Measurements from ENCODE around the gene RIN1. TPM values are rescaled to one million over a fixed set of nuclear protein-coding genes. Genes with fewer than 3 reads are reported as not detected.

RIN1 gene
- total and polyA plus RNA-seq, 2 donors (not counting 1 experiment from before 2014, with no cell fraction given), result 0.72 to 1.7 TPM

DNA sequence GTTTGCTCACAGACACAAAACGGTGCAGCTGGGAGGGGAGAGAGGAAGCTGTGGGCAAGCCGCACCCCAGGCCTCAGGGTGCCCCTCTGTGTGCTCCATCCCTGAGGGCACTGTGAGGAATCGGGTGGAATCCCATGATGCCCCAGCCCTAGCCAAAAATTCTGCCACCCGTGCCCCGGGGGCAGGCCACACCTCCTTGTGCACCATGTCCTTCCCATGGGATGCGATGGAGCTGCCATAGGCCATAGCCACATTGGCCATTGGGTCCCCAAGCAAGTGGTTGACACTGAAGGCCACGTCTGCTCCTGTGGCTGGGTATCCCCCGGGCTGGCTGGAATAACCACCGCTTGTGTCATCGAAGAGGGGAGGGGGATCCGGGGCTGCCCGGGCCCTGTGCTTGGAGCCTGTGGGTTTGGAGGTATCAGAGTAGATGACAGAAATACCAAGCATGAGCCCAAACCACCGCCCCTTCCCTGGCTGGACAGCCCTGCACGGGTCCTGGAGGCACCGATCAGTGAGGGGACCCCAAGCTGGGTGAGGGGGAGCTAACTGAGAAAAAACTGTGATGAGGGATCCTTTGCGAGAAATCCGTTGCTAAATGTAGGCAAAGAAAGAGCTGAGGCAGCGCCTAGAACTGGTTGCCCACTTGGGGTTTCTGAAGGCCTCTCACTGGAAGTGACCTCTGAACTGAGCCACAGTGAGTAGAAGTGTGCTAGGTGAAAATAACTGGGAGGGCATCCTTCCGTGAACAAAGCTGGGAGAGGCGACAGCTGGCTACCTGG lies 48.2 kb downstream of the RIN1 start:
- peaks cover 0 to 4% (median 0%) of the 10 kb centered on the region in 3 donors for H3K9me3 ChIP-seq (ENCODE audit: control extremely low read depth in 1 of 3, control insufficient read depth in 2 of 3, insufficient read depth in 1 of 3, low read length in 2 of 3)
- CTCF ChIA-PET, result interaction anchor here (0.6 to 2.3 kb wide), 9 partner anchors 17 to 168 kb away, joined by 3 to 13 read pairs (median 4); partner anchors contain the start of gene RAB1B
- WGBS (ENCODE audit: insufficient coverage), result 52% methylated on average over 20 of the region's 20 CpGs
- no peak for ATAC-seq (ENCODE audit: low read depth)
- peak overlapping the region; percentile 95 for H3K9ac ChIP-seq (ENCODE audit: low read length)
- H3K79me2 ChIP-seq (ENCODE audit: control insufficient read depth, insufficient read depth, low read length), result peaks cover 35% of the 10 kb centered on the region
- H3K4me2 ChIP-seq (replicated peaks; ENCODE audit: low read depth, low read length, poor library complexity, severe bottlenecking), result peak overlapping the region; percentile 94
- H3K4me3 ChIP-seq (ENCODE audit: control extremely low read depth in 1 of 5, extremely low read depth in 1 of 5, insufficient read depth in 1 of 5, low read depth in 2 of 5, low read length in 4 of 5), result peak overlapping the region; percentile 53 to 92 (median 77)
- H3K27ac ChIP-seq (ENCODE audit: low read length in 2 of 2), result peak overlapping the region; percentile 65 to 88
- Mint-ChIP-seq H3K4me1 (peaks cover 40% of the 10 kb centered on the region), H3K9me3 (ENCODE audit: insufficient read depth) (no peaks in the 10 kb centered on the region), H3K4me3 (peak overlapping the region; percentile 95), H3K27me3 (peaks cover 6% of the 10 kb centered on the region), H3K27ac (peak overlapping the region; percentile 77)
- POLR2A ChIA-PET, result interaction anchor here (0.6 to 1.8 kb wide), 3 partner anchors 20 to 1175 kb away, joined by 5 to 13 read pairs (median 7); partner anchors contain the start of gene RAB1B
- no peak for TF ChIP-seq EZH2 (IDR thresholded peaks at IDR 0.05; ENCODE audit: borderline replicate concordance, insufficient read depth, low read depth, low read length, poor library complexity, severe bottlenecking)
- TF ChIP-seq, protein P1, sequence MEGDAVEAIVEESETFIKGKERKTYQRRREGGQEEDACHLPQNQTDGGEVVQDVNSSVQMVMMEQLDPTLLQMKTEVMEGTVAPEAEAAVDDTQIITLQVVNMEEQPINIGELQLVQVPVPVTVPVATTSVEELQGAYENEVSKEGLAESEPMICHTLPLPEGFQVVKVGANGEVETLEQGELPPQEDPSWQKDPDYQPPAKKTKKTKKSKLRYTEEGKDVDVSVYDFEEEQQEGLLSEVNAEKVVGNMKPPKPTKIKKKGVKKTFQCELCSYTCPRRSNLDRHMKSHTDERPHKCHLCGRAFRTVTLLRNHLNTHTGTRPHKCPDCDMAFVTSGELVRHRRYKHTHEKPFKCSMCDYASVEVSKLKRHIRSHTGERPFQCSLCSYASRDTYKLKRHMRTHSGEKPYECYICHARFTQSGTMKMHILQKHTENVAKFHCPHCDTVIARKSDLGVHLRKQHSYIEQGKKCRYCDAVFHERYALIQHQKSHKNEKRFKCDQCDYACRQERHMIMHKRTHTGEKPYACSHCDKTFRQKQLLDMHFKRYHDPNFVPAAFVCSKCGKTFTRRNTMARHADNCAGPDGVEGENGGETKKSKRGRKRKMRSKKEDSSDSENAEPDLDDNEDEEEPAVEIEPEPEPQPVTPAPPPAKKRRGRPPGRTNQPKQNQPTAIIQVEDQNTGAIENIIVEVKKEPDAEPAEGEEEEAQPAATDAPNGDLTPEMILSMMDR (IDR thresholded peaks at IDR 0.05), result no peak
- H3K36me3 ChIP-seq (replicated peaks in 1 of 2; ENCODE audit: control extremely low read depth in 1 of 2, control insufficient read depth in 1 of 2, extremely low read depth in 1 of 2, insufficient read depth in 2 of 2, low read length in 1 of 2), result peaks cover 0 to 13% of the 10 kb centered on the region in 2 experiments
- peaks cover 2 to 25% (median 13%) of the 10 kb centered on the region in 4 experiments for H3K27me3 ChIP-seq (replicated peaks in 1 of 4; ENCODE audit: control extremely low read depth in 1 of 4, control insufficient read depth in 3 of 4, insufficient read depth in 4 of 4, low read length in 3 of 4)
- H2AFZ ChIP-seq (ENCODE audit: insufficient read depth, low read depth, low read length, poor library complexity, severe bottlenecking), result peak overlapping the region; percentile 81
- peaks cover 35 to 45% of the 10 kb centered on the region in 2 donors for H3K4me1 ChIP-seq (ENCODE audit: control insufficient read depth in 2 of 2, insufficient read depth in 2 of 2, low read length in 2 of 2)
- H4K20me1 ChIP-seq (ENCODE audit: control insufficient read depth, insufficient read depth, low read length, poor library complexity, severe bottlenecking), result peaks cover 26% of the 10 kb centered on the region
- intact Hi-C loops (cut with micrococcal nuclease), result loop anchor here (5.0 kb wide), 1 partner anchor 84 kb away; the partner anchor contains the start of gene SLC29A2
- no peak for DNase-seq
